HCT116 (cell line): ENCODE data around the gene TMEM239. TPM values are rescaled to one million over a fixed set of nuclear protein-coding genes. Genes with fewer than 3 reads are reported as not detected.

ENCODE experiments used
- ATAC-seq: fragments of 200-7000 bp; cut with Tn5 transposase; 2 replicates; pipeline ENCODE4 v1.9.1; 2020; ENCODE audit warnings: mild to moderate bottlenecking, moderate library complexity
- BruUV-seq: library from RNA; stranded (reverse); fragments of 400-500 nt; replicated peaks from 2 replicates; lab custom pipeline; 2021; lab: Mats Ljungman, UMichigan
- CTCF ChIA-PET: fragments of 300-600 bp; sonication (Branson Sonifier 250); formaldehyde crosslinking; loops from one replicate; lab custom pipeline; 2021; ENCODE audit warnings: antibody characterized with exemption; lab: Charles Lee
- POLR2A ChIA-PET: fragments of 300-600, 350-600 bp; sonication (Branson Sonifier 250); formaldehyde crosslinking; loops from one replicate; lab custom pipeline; 2021; ENCODE audit warnings: antibody characterized with exemption; lab: Charles Lee
- RAD21 ChIA-PET, 2 experiments: fragments of 300-600 bp; sonication (Branson Sonifier 250); formaldehyde crosslinking; loops; one replicate each; lab custom pipeline; 2023; ENCODE audit warnings: low total read pairs in 2 of 2; ENCODE audit not compliant: uncharacterized antibody in 2 of 2, unreplicated experiment in 2 of 2, low non-redundant PET in 1 of 2; lab: Charles Lee
- DNase-seq: peaks from one replicate; pipeline ENCODE4 v3.0.0-alpha.2; 2010; ENCODE audit warnings: low read depth, low spot score
- H2AFZ ChIP-seq: fragments of 200-600 bp; shearing (Covaris generic), sonication (generic); 2 replicates; pipeline ENCODE4 v1.6.1; 2017; ENCODE audit warnings: low read depth, mixed run types, mixed read lengths, antibody characterized with exemption, low read length; ENCODE audit not compliant: poor library complexity, severe bottlenecking
- H3K27ac ChIP-seq: 2 replicates; pipeline ENCODE4 v1.5.1; 2012; ENCODE audit warnings: low read depth, low read length
- H3K27me3 ChIP-seq: fragments of 200-600 bp; sonication (generic); 2 replicates; pipeline ENCODE4 v1.6.1; 2016; ENCODE audit warnings: mixed run types, low read length, mixed read lengths; ENCODE audit not compliant: insufficient read depth
- H3K36me3 ChIP-seq, 2 experiments: fragments of 200-500 bp in 1 of 2; fragments of 200-600 bp in 1 of 2; sonication (Bioruptor generic) in 1 of 2; sonication (generic) in 1 of 2; 2 replicates each; pipeline versions ENCODE4 v1.5.1 to v1.6.1; 2014 to 2016; ENCODE audit warnings: low read length in 2 of 2, inconsistent platforms in 1 of 2, mixed read lengths in 1 of 2, mixed run types in 1 of 2; ENCODE audit not compliant: insufficient read depth in 2 of 2, control insufficient read depth in 1 of 2
- H3K4me1 ChIP-seq, 2 experiments: fragments of 200-600 bp in 1 of 2; sonication (generic) in 1 of 2; 2 replicates each; pipeline versions ENCODE4 v1.5.1 to v1.6.1; 2012 to 2017; ENCODE audit warnings: low read length in 2 of 2, inconsistent platforms in 1 of 2, mild to moderate bottlenecking in 1 of 2, mixed read lengths in 1 of 2, mixed run types in 1 of 2, moderate library complexity in 1 of 2; ENCODE audit not compliant: insufficient read depth in 2 of 2, control insufficient read depth in 1 of 2
- H3K4me2 ChIP-seq: fragments of 200-600 bp; sonication (generic); 2 replicates; pipeline ENCODE4 v1.6.1; 2017; ENCODE audit warnings: mixed run types, low read length, mixed read lengths
- H3K4me3 ChIP-seq, 2 experiments: fragments of 200-600 bp in 1 of 2; sonication (generic) in 1 of 2; replicated peaks in 1 of 2; 2 replicates each; pipeline ENCODE4 v1.5.1; 2011 to 2016; ENCODE audit warnings: low read length in 2 of 2, control low read depth in 1 of 2, low read depth in 1 of 2, mild to moderate bottlenecking in 1 of 2, mixed read lengths in 1 of 2, mixed run types in 1 of 2
- H3K79me2 ChIP-seq: fragments of 200-600 bp; sonication (generic); 2 replicates; pipeline ENCODE4 v1.6.1; 2017; ENCODE audit warnings: mild to moderate bottlenecking, mixed run types, low read length, moderate library complexity, mixed read lengths; ENCODE audit not compliant: insufficient read depth
- H3K9ac ChIP-seq: fragments of 200-600 bp; sonication (generic); 2 replicates; pipeline ENCODE4 v1.6.1; 2016; ENCODE audit warnings: low read length, mixed read lengths
- H3K9me2 ChIP-seq: fragments of 200-600 bp; sonication (generic), shearing (Covaris generic); 2 replicates; pipeline ENCODE4 v1.6.1; 2017; ENCODE audit warnings: mixed run types, mild to moderate bottlenecking, moderate library complexity; ENCODE audit not compliant: insufficient read depth
- H3K9me3 ChIP-seq, 2 experiments: fragments of 200-500 bp in 1 of 2; fragments of 200-600 bp in 1 of 2; sonication (Bioruptor generic) in 1 of 2; sonication (generic) in 1 of 2; 2 replicates each; pipeline ENCODE4 v1.6.1; 2014 to 2017; ENCODE audit warnings: low read length in 2 of 2, mixed read lengths in 2 of 2, inconsistent platforms in 1 of 2, low read depth in 1 of 2, mild to moderate bottlenecking in 1 of 2, mixed run types in 1 of 2, moderate library complexity in 1 of 2; ENCODE audit not compliant: control insufficient read depth in 1 of 2, insufficient read depth in 1 of 2
- H4K20me1 ChIP-seq: fragments of 200-600 bp; sonication (generic), shearing (Covaris generic); 2 replicates; pipeline ENCODE4 v1.6.1; 2017; ENCODE audit warnings: mixed run types, mild to moderate bottlenecking, moderate library complexity; ENCODE audit not compliant: insufficient read depth
- CBX3 ChIP-seq: IDR thresholded peaks from 2 replicates; pipeline ENCODE4 v1.6.1; 2012; ENCODE audit warnings: low read depth
- CEBPB ChIP-seq: IDR thresholded peaks from 2 replicates; pipeline ENCODE4 v1.6.1; 2012; ENCODE audit warnings: low read depth
- EGR1 ChIP-seq: IDR thresholded peaks from 2 replicates; pipeline ENCODE4 v1.6.1; 2012; ENCODE audit warnings: low read depth
- EZH2 ChIP-seq: fragments of 200-600 bp; sonication (generic); IDR thresholded peaks from 2 replicates; pipeline ENCODE4 v1.6.1; 2017; ENCODE audit warnings: antibody characterized with exemption, mixed run types
- EZH2phosphoT487 ChIP-seq: fragments of 200-600 bp; IDR thresholded peaks from 2 replicates; pipeline ENCODE4 v1.6.1; 2018; ENCODE audit warnings: antibody characterized with exemption, borderline replicate concordance
- FOSL1 ChIP-seq: IDR thresholded peaks from 2 replicates; pipeline ENCODE4 v1.6.1; 2012; ENCODE audit warnings: low read depth
- JUND ChIP-seq: IDR thresholded peaks from 2 replicates; pipeline ENCODE4 v1.6.1; 2012
- POLR2A ChIP-seq: IDR thresholded peaks from 2 replicates; pipeline ENCODE4 v1.7.0; 2011; ENCODE audit warnings: borderline replicate concordance; ENCODE audit not compliant: insufficient read depth, insufficient read length; ENCODE audit errors: extremely low read depth
- RAD21 ChIP-seq: IDR thresholded peaks from 2 replicates; pipeline ENCODE4 v1.6.1; 2012; ENCODE audit warnings: low read depth, mild to moderate bottlenecking
- SIN3A ChIP-seq: IDR thresholded peaks from 2 replicates; pipeline ENCODE4 v1.6.1; 2012; ENCODE audit warnings: low read depth
- TCF7L2 ChIP-seq: IDR thresholded peaks from 2 replicates; pipeline ENCODE4 v1.7.0; 2011; ENCODE audit warnings: borderline replicate concordance, inconsistent platforms; ENCODE audit not compliant: insufficient read depth, insufficient read length; ENCODE audit errors: extremely low read depth
- YY1 ChIP-seq: IDR thresholded peaks from 2 replicates; pipeline ENCODE4 v1.6.1; 2011; ENCODE audit warnings: low read length, low read depth, moderate library complexity, mild to moderate bottlenecking; ENCODE audit not compliant: insufficient replicate concordance; ENCODE audit errors: extremely low read depth
- ZFX ChIP-seq: fragments of 450-650 bp; IDR thresholded peaks from 2 replicates; pipeline ENCODE4 v1.6.1; 2017
- intact Hi-C: fragments of 100-400 bp; cut with micrococcal nuclease; formaldehyde crosslinking; loops from 2 replicates; pipeline ENCODE4 v1.10.0; 2022
- total RNA-seq: library from RNA; stranded (reverse); gene quantifications from one replicate; pipeline ENCODE4 v1.2.1, GENCODE V29; 2021; ENCODE audit not compliant: unreplicated experiment
- TF ChIP-seq, protein P1 (sequence below), 3 experiments: fragments of 200-600 bp in 1 of 3; sonication (generic) in 1 of 3; IDR thresholded peaks in 2 of 3; conservative IDR thresholded peaks in 1 of 3; 2 replicates each; pipeline ENCODE4 v1.5.1; 2012 to 2017; ENCODE audit warnings: low read depth in 2 of 3, low read length in 2 of 3, antibody characterized with exemption in 1 of 3, borderline replicate concordance in 1 of 3, control low read depth in 1 of 3, mild to moderate bottlenecking in 1 of 3, mixed read lengths in 1 of 3, mixed run types in 1 of 3, moderate library complexity in 1 of 3; ENCODE audit not compliant: insufficient read depth in 1 of 3
- TF ChIP-seq, protein P2 (sequence below): IDR thresholded peaks from 2 replicates; pipeline ENCODE4 v1.6.1; 2012; ENCODE audit warnings: low read depth
- TF ChIP-seq, protein P3 (sequence below): IDR thresholded peaks from 2 replicates; pipeline ENCODE4 v1.6.1; 2011; ENCODE audit warnings: mild to moderate bottlenecking, low read length, moderate library complexity; ENCODE audit not compliant: insufficient replicate concordance; ENCODE audit errors: extremely low read depth
- TF ChIP-seq, protein P4 (sequence below): IDR thresholded peaks from 2 replicates; pipeline ENCODE4 v1.6.1; 2012

The TMEM239 gene
- total RNA-seq, 1 experiment from 2014 or later = not detected

DNA sequence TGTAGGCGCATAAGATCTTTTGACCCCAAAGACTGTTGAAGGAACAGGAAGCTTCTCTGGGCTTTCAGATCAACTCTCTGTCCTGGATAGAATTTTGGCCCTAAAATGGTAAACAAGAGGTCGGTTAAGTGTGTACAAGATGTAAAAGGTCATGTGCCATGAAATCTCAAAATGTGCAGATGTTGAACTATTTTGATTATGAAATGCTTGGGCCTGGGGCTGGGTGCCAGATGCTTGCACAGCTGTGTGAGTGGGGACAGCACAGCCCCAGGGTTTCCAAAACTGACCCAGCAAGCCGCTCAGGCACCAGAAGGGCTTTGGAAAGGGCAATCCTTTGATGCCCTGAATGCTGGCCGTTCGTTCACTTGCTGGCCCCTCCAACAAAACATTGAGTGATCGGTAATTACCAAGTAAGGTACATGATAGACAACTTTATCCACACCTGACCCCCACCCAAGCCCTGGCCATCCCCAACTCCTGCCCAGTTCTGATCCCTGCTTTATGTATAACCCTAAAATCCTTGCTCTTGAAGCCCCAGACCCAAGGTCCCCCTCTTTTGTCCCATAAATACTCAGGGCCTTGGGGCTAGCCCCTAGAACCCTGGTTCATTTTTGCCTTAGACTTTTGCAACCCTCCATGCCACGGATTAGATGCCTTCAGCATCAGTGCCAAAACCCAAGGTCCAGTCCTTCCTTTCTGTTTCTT is 1.9 kb downstream of the TMEM239 start:
- H2AFZ ChIP-seq = no peak overlapping the region
- H3K27me3 ChIP-seq = peaks cover 3% of the 10 kb centered on the region; the same call in 1 of the 2 replicates
- POLR2A ChIA-PET = no interaction called here
- RAD21 ChIA-PET = no interaction called here
- DNase-seq = no peak
- no peak for ATAC-seq
- H3K79me2 ChIP-seq = no peaks in the 10 kb centered on the region
- H3K4me1 ChIP-seq = peaks cover 3 to 20% of the 10 kb centered on the region in 2 experiments; a peak in 3 of 4 replicates
- no peak for TF ChIP-seq SIN3A
- TF ChIP-seq FOSL1 = no peak
- TF ChIP-seq JUND = no peak
- no peak for TF ChIP-seq ZFX
- TF ChIP-seq YY1 = no peak
- no peak for TF ChIP-seq TCF7L2
- no peak for TF ChIP-seq CBX3
- no peak for TF ChIP-seq EGR1
- TF ChIP-seq RAD21 = no peak
- no peak for TF ChIP-seq CEBPB
- TF ChIP-seq EZH2 = no peak
- no peak for TF ChIP-seq POLR2A
- TF ChIP-seq, protein P1, sequence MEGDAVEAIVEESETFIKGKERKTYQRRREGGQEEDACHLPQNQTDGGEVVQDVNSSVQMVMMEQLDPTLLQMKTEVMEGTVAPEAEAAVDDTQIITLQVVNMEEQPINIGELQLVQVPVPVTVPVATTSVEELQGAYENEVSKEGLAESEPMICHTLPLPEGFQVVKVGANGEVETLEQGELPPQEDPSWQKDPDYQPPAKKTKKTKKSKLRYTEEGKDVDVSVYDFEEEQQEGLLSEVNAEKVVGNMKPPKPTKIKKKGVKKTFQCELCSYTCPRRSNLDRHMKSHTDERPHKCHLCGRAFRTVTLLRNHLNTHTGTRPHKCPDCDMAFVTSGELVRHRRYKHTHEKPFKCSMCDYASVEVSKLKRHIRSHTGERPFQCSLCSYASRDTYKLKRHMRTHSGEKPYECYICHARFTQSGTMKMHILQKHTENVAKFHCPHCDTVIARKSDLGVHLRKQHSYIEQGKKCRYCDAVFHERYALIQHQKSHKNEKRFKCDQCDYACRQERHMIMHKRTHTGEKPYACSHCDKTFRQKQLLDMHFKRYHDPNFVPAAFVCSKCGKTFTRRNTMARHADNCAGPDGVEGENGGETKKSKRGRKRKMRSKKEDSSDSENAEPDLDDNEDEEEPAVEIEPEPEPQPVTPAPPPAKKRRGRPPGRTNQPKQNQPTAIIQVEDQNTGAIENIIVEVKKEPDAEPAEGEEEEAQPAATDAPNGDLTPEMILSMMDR (IDR thresholded peaks at IDR 0.05 in 2 of 3, conservative IDR thresholded peaks at IDR 0.05 in 1 of 3; ENCODE audit: borderline replicate concordance in 1 of 3, insufficient read depth in 1 of 3, low read depth in 2 of 3, low read length in 2 of 3) = no peak
- TF ChIP-seq, protein P2, sequence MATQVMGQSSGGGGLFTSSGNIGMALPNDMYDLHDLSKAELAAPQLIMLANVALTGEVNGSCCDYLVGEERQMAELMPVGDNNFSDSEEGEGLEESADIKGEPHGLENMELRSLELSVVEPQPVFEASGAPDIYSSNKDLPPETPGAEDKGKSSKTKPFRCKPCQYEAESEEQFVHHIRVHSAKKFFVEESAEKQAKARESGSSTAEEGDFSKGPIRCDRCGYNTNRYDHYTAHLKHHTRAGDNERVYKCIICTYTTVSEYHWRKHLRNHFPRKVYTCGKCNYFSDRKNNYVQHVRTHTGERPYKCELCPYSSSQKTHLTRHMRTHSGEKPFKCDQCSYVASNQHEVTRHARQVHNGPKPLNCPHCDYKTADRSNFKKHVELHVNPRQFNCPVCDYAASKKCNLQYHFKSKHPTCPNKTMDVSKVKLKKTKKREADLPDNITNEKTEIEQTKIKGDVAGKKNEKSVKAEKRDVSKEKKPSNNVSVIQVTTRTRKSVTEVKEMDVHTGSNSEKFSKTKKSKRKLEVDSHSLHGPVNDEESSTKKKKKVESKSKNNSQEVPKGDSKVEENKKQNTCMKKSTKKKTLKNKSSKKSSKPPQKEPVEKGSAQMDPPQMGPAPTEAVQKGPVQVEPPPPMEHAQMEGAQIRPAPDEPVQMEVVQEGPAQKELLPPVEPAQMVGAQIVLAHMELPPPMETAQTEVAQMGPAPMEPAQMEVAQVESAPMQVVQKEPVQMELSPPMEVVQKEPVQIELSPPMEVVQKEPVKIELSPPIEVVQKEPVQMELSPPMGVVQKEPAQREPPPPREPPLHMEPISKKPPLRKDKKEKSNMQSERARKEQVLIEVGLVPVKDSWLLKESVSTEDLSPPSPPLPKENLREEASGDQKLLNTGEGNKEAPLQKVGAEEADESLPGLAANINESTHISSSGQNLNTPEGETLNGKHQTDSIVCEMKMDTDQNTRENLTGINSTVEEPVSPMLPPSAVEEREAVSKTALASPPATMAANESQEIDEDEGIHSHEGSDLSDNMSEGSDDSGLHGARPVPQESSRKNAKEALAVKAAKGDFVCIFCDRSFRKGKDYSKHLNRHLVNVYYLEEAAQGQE = no peak
- TF ChIP-seq, protein P3, sequence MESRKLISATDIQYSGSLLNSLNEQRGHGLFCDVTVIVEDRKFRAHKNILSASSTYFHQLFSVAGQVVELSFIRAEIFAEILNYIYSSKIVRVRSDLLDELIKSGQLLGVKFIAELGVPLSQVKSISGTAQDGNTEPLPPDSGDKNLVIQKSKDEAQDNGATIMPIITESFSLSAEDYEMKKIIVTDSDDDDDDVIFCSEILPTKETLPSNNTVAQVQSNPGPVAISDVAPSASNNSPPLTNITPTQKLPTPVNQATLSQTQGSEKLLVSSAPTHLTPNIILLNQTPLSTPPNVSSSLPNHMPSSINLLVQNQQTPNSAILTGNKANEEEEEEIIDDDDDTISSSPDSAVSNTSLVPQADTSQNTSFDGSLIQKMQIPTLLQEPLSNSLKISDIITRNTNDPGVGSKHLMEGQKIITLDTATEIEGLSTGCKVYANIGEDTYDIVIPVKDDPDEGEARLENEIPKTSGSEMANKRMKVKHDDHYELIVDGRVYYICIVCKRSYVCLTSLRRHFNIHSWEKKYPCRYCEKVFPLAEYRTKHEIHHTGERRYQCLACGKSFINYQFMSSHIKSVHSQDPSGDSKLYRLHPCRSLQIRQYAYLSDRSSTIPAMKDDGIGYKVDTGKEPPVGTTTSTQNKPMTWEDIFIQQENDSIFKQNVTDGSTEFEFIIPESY = no peak
- no peak for TF ChIP-seq EZH2phosphoT487
- TF ChIP-seq, protein P4, sequence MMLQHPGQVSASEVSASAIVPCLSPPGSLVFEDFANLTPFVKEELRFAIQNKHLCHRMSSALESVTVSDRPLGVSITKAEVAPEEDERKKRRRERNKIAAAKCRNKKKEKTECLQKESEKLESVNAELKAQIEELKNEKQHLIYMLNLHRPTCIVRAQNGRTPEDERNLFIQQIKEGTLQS = no peak
- no peaks in the 10 kb centered on the region for H3K36me3 ChIP-seq
- H3K9ac ChIP-seq = no peak overlapping the region
- no peaks in the 10 kb centered on the region for H3K9me3 ChIP-seq
- BruUV-seq = no TSS peak
- no peaks in the 10 kb centered on the region for H3K9me2 ChIP-seq
- H3K4me2 ChIP-seq = no peak overlapping the region
- H3K27ac ChIP-seq = no peak overlapping the region
- CTCF ChIA-PET = no interaction called here
- H3K4me3 ChIP-seq = no peak overlapping the region
- intact Hi-C loops = no loop called here
- no peaks in the 10 kb centered on the region for H4K20me1 ChIP-seq
